B cell (primary cell): ENCODE results near the gene HRK. TPM values are rescaled to one million over a fixed set of nuclear protein-coding genes. Genes with fewer than 3 reads are reported as not detected.

Experiments
- ATAC-seq: fragments of 200-7000 bp; cut with Tn5 transposase; one replicate; pipeline ENCODE4 v1.10.0; 2021; ENCODE audit warnings: low read depth, mild to moderate bottlenecking, moderate number of reproducible peaks, moderate library complexity
- CTCF ChIA-PET: fragments of 350-600 bp; sonication (Branson Sonifier 250); formaldehyde crosslinking; loops from one replicate; lab custom pipeline; 2021; ENCODE audit warnings: antibody characterized with exemption, inconsistent platforms; lab: Charles Lee
- POLR2A ChIA-PET: fragments of 350-600 bp; sonication (Branson Sonifier 250); formaldehyde crosslinking; loops from one replicate; lab custom pipeline; 2021; ENCODE audit warnings: antibody characterized with exemption; lab: Charles Lee
- DNase-seq: peaks from one replicate; pipeline ENCODE4 v3.0.0; 2013
- H2AFZ ChIP-seq: 2 replicates; pipeline ENCODE4 v1.6.1; 2012; ENCODE audit warnings: mild to moderate bottlenecking, low read depth, low read length; ENCODE audit not compliant: insufficient read depth, poor library complexity, severe bottlenecking
- H3K27ac ChIP-seq, 2 donors: 1 replicate in 1 of 2; 2 replicates in 1 of 2; pipeline ENCODE4 v1.5.1; 2012 to 2013; ENCODE audit warnings: low read length in 2 of 2, mild to moderate bottlenecking in 2 of 2, moderate library complexity in 1 of 2
- H3K27me3 ChIP-seq, 4 experiments: fragments of 200-600 bp in 1 of 4; sonication (generic) in 1 of 4; replicated peaks in 1 of 4; 1 replicate in 2 of 4; 2 replicates in 2 of 4; pipeline versions ENCODE4 v1.6.1 to v1.7.0; 2013 to 2016; ENCODE audit warnings: low read length in 3 of 4, mild to moderate bottlenecking in 2 of 4, mixed read lengths in 1 of 4, moderate library complexity in 1 of 4; ENCODE audit not compliant: insufficient read depth in 4 of 4, control insufficient read depth in 3 of 4; ENCODE audit errors: control extremely low read depth in 1 of 4
- H3K36me3 ChIP-seq, 2 experiments: replicated peaks in 1 of 2; 1 replicate in 1 of 2; 2 replicates in 1 of 2; pipeline versions ENCODE4 v1.6.1 to v1.7.1; 2013; ENCODE audit warnings: low read length in 1 of 2; ENCODE audit not compliant: insufficient read depth in 2 of 2, control insufficient read depth in 1 of 2; ENCODE audit errors: control extremely low read depth in 1 of 2, extremely low read depth in 1 of 2
- H3K4me1 ChIP-seq, 2 donors: fragments of 200-600 bp in 1 of 2; sonication (generic) in 1 of 2; 1 replicate in 1 of 2; 2 replicates in 1 of 2; pipeline versions ENCODE4 v1.5.1 to v1.6.1; 2013 to 2017; ENCODE audit warnings: low read length in 2 of 2; ENCODE audit not compliant: control insufficient read depth in 2 of 2, insufficient read depth in 2 of 2
- H3K4me2 ChIP-seq: replicated peaks from 2 replicates; pipeline ENCODE3; 2012; ENCODE audit warnings: mild to moderate bottlenecking, low read depth, low read length; ENCODE audit not compliant: poor library complexity, severe bottlenecking
- H3K4me3 ChIP-seq, 5 experiments: fragments of 200-600 bp in 1 of 5; sonication (generic) in 1 of 5; 1 replicate in 3 of 5; 2 replicates in 2 of 5; pipeline versions ENCODE4 v1.5.1 to v1.7.0; 2011 to 2016; ENCODE audit warnings: low read length in 4 of 5, mild to moderate bottlenecking in 4 of 5, low read depth in 2 of 5, control low read depth in 1 of 5, moderate library complexity in 1 of 5; ENCODE audit not compliant: insufficient read depth in 1 of 5; ENCODE audit errors: control extremely low read depth in 1 of 5, extremely low read depth in 1 of 5
- H3K79me2 ChIP-seq: fragments of 200-600 bp; sonication (generic); one replicate; pipeline ENCODE4 v1.6.0; 2016; ENCODE audit warnings: low read length; ENCODE audit not compliant: control insufficient read depth, insufficient read depth
- H3K9ac ChIP-seq: fragments of 200-600 bp; sonication (generic); 2 replicates; pipeline ENCODE4 v1.6.1; 2017; ENCODE audit warnings: mild to moderate bottlenecking, low read length, moderate library complexity
- H3K9me3 ChIP-seq, 3 donors: one replicate each; pipeline versions ENCODE4 v1.6.1 to v1.7.1; 2013; ENCODE audit warnings: low read length in 2 of 3; ENCODE audit not compliant: control insufficient read depth in 2 of 3, insufficient read depth in 1 of 3; ENCODE audit errors: control extremely low read depth in 1 of 3
- H4K20me1 ChIP-seq: 2 replicates; pipeline ENCODE4 v1.6.0; 2012; ENCODE audit warnings: mild to moderate bottlenecking, low read length; ENCODE audit not compliant: insufficient read depth, control insufficient read depth, poor library complexity, severe bottlenecking
- H3K27ac Mint-ChIP-seq: one replicate; pipeline ENCODE4 v1.8.0; 2021; ENCODE audit warnings: mixed read lengths
- H3K27me3 Mint-ChIP-seq: one replicate; pipeline ENCODE4 v1.8.0; 2021; ENCODE audit warnings: mixed read lengths
- H3K4me1 Mint-ChIP-seq: one replicate; pipeline ENCODE4 v1.8.0; 2021; ENCODE audit warnings: mixed read lengths
- H3K4me3 Mint-ChIP-seq: one replicate; pipeline ENCODE4 v1.8.0; 2021; ENCODE audit warnings: mixed read lengths
- H3K9me3 Mint-ChIP-seq: one replicate; pipeline ENCODE4 v1.8.0; 2022; ENCODE audit warnings: mixed read lengths; ENCODE audit not compliant: insufficient read depth
- CTCF ChIP-seq: fragments of 200-600 bp; IDR thresholded peaks from one replicate; pipeline ENCODE4 v1.8.0; 2022; ENCODE audit warnings: antibody characterized with exemption, mild to moderate bottlenecking
- EZH2 ChIP-seq: IDR thresholded peaks from 2 replicates; pipeline ENCODE4 v1.6.1; 2012; ENCODE audit warnings: borderline replicate concordance, low read depth, mild to moderate bottlenecking, moderate library complexity, low read length; ENCODE audit not compliant: insufficient read depth, poor library complexity, severe bottlenecking
- WGBS: methylation state at CpG from one replicate; pipeline ENCODE4 v1.1.5; 2013; ENCODE audit warnings: missing lambda C conversion rate; ENCODE audit not compliant: insufficient coverage; 5-methylcytosine and 5-hydroxymethylcytosine counted together
- intact Hi-C: fragments of 100-400 bp; cut with micrococcal nuclease; formaldehyde crosslinking; loops from one replicate; pipeline ENCODE4 v1.10.0; 2022
- polyA plus RNA-seq: library from polyadenylated mRNA; depleted of rRNA; stranded (reverse); fragments of >200 nt; gene quantifications from 2 replicates; pipeline ENCODE4 v1.2.3, GENCODE V29; 2012
- total RNA-seq, 2 donors: library from RNA; stranded (reverse); fragments of 120-200 nt in 1 of 2; gene quantifications; 1 replicate in 1 of 2; 2 replicates in 1 of 2; pipeline versions ENCODE4 v1.2.3 to v1.2.4, GENCODE V29; 2013 to 2022

The HRK gene
- total and polyA plus RNA-seq, 2 donors (not counting 1 experiment from before 2014, with no cell fraction given), result 1.8 to 45.1 TPM

DNA sequence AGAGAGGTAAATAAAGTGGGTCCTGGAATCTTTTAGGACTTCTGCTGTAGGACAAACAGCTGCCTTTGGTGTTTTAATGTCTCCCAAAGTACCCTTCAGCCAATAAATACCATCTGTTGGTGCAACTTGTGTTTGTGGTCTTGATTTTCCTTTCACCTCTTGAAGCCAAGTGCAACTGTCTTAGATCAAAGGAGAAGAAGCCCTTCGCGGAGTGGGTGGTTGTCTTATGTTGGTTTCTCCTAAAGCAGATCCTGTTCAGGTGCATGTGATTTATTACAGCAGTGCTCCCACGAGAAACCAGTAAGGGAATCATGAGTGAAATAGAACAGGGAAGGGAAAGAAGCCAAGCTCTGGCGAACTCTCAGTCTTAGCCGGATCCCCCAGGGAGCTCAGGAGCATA lies 27.7 kb downstream of the HRK start:
- TF ChIP-seq CTCF (no peak), EZH2 (no peak)
- Histone ChIP-seq H3K9me3 (no peaks in the 10 kb centered on the region), H3K36me3 (no peaks in the 10 kb centered on the region), H4K20me1 (no peaks in the 10 kb centered on the region), H3K27ac (no peak overlapping the region), H3K4me1 (peaks cover 16 to 26% of the 10 kb centered on the region in 2 donors), H3K27me3 (no peaks in the 10 kb centered on the region), H3K4me3 (no peak overlapping the region), H3K9ac (no peak overlapping the region), H2AFZ (no peak overlapping the region), H3K79me2 (no peaks in the 10 kb centered on the region), H3K4me2 (no peak overlapping the region)
- WGBS, result 70% methylated on average over 3 of the region's 5 CpGs
- ATAC-seq, result no peak
- DNase-seq, result no peak
- ChIA-PET POLR2A (interaction anchor here (0.6 kb wide), 1 partner anchor 9 kb away, joined by 5 read pairs; no protein-coding TSS in a partner anchor), CTCF (interaction anchor here (1.0 kb wide), 1 partner anchor 16 kb away, joined by 3 read pairs; no protein-coding TSS in a partner anchor)
- H3K4me3 Mint-ChIP-seq, result no peak overlapping the region
- peaks cover 2% of the 10 kb centered on the region for H3K9me3 Mint-ChIP-seq
- H3K27me3 Mint-ChIP-seq, result no peaks in the 10 kb centered on the region
- H3K27ac Mint-ChIP-seq, result no peak overlapping the region
- H3K4me1 Mint-ChIP-seq, result peaks cover 27% of the 10 kb centered on the region
- intact Hi-C loops, result no loop called here

GRCh38 chr12:116852303-116852702 lies 28.9 kb downstream of the HRK start:
- Mint-ChIP-seq H3K27me3 (no peaks in the 10 kb centered on the region), H3K4me3 (no peak overlapping the region), H3K9me3 (peaks cover 4% of the 10 kb centered on the region), H3K4me1 (peaks cover 15% of the 10 kb centered on the region), H3K27ac (no peak overlapping the region)
- Histone ChIP-seq H3K36me3 (no peaks in the 10 kb centered on the region), H4K20me1 (no peaks in the 10 kb centered on the region), H3K27me3 (no peaks in the 10 kb centered on the region), H3K79me2 (no peaks in the 10 kb centered on the region), H3K9ac (no peak overlapping the region), H3K9me3 (no peaks in the 10 kb centered on the region), H3K4me1 (peaks cover 10 to 14% of the 10 kb centered on the region in 2 donors), H3K4me3 (no peak overlapping the region), H3K27ac (no peak overlapping the region), H2AFZ (no peak overlapping the region), H3K4me2 (no peak overlapping the region)
- intact Hi-C loops, result no loop called here
- ATAC-seq, result no peak
- CTCF ChIA-PET, result no interaction called here
- no peak for DNase-seq
- WGBS, result 95% methylated on average over 4 of the region's 6 CpGs
- TF ChIP-seq EZH2 (no peak), CTCF (no peak)
- POLR2A ChIA-PET, result no interaction called here
